ENCODE results near the gene PTPRN2.

DNA sequence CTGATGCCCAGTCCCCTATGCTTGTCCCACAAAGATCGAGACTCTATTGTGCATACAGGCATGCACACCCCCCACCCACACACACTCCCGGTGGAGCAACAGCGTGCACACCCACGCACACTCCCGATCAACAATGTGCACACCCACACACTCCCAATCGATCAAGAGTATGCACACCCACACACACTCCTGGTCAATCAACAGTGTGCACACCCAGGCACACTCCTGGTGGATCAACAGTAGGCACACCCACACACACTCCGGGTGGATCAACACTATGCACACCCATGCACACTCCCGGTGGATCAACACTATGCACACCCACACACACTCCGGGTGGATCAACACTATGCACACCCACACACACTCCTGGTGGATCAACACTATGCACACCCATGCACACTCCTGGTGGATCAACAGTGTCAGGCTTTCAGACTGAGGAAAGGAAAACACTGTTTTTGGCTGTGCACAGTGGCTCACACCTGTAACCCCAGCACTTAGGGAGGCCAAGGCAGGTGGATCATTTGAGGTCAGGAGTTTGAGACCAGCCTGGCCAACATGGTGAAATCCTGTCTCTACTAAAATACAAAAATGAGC, 118.8 kb downstream of the PTPRN2 start:
- TF ChIP-seq, protein P1, sequence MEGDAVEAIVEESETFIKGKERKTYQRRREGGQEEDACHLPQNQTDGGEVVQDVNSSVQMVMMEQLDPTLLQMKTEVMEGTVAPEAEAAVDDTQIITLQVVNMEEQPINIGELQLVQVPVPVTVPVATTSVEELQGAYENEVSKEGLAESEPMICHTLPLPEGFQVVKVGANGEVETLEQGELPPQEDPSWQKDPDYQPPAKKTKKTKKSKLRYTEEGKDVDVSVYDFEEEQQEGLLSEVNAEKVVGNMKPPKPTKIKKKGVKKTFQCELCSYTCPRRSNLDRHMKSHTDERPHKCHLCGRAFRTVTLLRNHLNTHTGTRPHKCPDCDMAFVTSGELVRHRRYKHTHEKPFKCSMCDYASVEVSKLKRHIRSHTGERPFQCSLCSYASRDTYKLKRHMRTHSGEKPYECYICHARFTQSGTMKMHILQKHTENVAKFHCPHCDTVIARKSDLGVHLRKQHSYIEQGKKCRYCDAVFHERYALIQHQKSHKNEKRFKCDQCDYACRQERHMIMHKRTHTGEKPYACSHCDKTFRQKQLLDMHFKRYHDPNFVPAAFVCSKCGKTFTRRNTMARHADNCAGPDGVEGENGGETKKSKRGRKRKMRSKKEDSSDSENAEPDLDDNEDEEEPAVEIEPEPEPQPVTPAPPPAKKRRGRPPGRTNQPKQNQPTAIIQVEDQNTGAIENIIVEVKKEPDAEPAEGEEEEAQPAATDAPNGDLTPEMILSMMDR (IDR thresholded peaks at IDR 0.05), result no peak
- no peak for TF ChIP-seq POLR2A (IDR thresholded peaks at IDR 0.05)
